Stimulated activated CD4-positive, alpha-beta T cell treated with anti-CD3 and anti-CD28 coated beads, Interleukin-12 subunit alpha, Interleukin-12 subunit beta, amount 100 ng/mL, for 4 hours (primary cell): ENCODE results near the gene KRT9.
"Not testable (repeated sequence)": the region's sequence is repeated elsewhere in the genome, so short reads cannot be mapped to it uniquely, and the experiment has no call there.

Source experiments
- DNase-seq: peaks from one replicate; pipeline ENCODE4 v3.0.0-alpha.2; 2020

The KRT9 gene

GRCh38 chr17:41571561-41572434 is at the start of gene KRT9:
Gene KRT9, minus strand, starts transcription at chr17:41572059. Its CDS starts 67 bp downstream, at chr17:41571992.
- no peak for DNase-seq

- DNase-seq = not testable (repeated sequence)
These were observed 49.6 kb upstream of the KRT9 start for GRCh38 chr17:41621435-41621817.

- no peak for DNase-seq
These were observed 49.0 kb upstream of the KRT9 start for GRCh38 chr17:41620583-41621434.

GRCh38 chr17:41619927-41620582 is 48.2 kb upstream of the KRT9 start:
- not testable (repeated sequence) for DNase-seq

GRCh38 chr17:41619036-41619926 is 47.4 kb upstream of the KRT9 start:
- DNase-seq = no peak

GRCh38 chr17:41618341-41619035 is 46.6 kb upstream of the KRT9 start:
- DNase-seq = no peak

- DNase-seq = no peak
These were observed 45.8 kb upstream of the KRT9 start for GRCh38 chr17:41617698-41618097.

- DNase-seq = no peak
These were observed 45.3 kb upstream of the KRT9 start for GRCh38 chr17:41617136-41617535.

GRCh38 chr17:41616486-41616885 is 44.6 kb upstream of the KRT9 start:
- DNase-seq = not testable (repeated sequence)

GRCh38 chr17:41615454-41615853 is 43.6 kb upstream of the KRT9 start:
- DNase-seq = no peak

GRCh38 chr17:41614767-41615166 is 42.9 kb upstream of the KRT9 start:
- not testable (repeated sequence) for DNase-seq

GRCh38 chr17:41614098-41614497 is 42.2 kb upstream of the KRT9 start:
- no peak for DNase-seq

- no peak for DNase-seq
These were observed 41.6 kb upstream of the KRT9 start for GRCh38 chr17:41613277-41614082.

GRCh38 chr17:41612376-41613160 is 40.7 kb upstream of the KRT9 start, which contains the start of gene KRT16:
Gene KRT16, minus strand, starts transcription at chr17:41612767. Its CDS starts 79 bp downstream, at chr17:41612688.
- DNase-seq = not testable (repeated sequence)

- no peak for DNase-seq
These were observed 39.2 kb upstream of the KRT9 start for GRCh38 chr17:41610965-41611640.

- DNase-seq = not testable (repeated sequence)
These were observed 38.2 kb upstream of the KRT9 start for GRCh38 chr17:41610061-41610517.

- DNase-seq = not testable (repeated sequence)
These were observed 35.1 kb upstream of the KRT9 start for GRCh38 chr17:41606930-41607329.

- no peak for DNase-seq
These were observed 30.7 kb upstream of the KRT9 start for GRCh38 chr17:41602524-41602923.

GRCh38 chr17:41600318-41600717 is 28.5 kb upstream of the KRT9 start:
- no peak for DNase-seq
